ENCODE results near the gene DISC1.
"Not testable (repeated sequence)": the region's sequence is repeated elsewhere in the genome, so short reads cannot be mapped to it uniquely, and the experiment has no call there.

DNA sequence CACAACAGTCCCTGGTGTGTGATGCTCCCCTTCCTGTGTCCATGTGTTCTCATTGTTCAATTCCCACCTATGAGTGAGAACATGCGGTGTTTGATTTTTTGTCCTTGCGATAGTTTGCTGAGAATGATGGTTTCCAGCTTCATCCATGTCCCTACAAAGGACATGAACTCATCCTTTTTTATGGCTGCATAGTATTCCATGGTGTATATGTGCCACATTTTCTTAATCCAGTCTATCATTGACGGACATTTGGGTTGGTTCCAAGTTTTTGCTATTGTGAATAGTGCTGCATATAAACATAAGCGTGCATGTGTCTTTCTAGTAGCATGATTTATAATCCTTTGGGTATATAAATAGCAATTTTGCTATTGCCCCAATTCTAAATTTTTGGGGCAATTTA lies 19.6 kb downstream of the DISC1 start:
- TF ChIP-seq, protein P1, sequence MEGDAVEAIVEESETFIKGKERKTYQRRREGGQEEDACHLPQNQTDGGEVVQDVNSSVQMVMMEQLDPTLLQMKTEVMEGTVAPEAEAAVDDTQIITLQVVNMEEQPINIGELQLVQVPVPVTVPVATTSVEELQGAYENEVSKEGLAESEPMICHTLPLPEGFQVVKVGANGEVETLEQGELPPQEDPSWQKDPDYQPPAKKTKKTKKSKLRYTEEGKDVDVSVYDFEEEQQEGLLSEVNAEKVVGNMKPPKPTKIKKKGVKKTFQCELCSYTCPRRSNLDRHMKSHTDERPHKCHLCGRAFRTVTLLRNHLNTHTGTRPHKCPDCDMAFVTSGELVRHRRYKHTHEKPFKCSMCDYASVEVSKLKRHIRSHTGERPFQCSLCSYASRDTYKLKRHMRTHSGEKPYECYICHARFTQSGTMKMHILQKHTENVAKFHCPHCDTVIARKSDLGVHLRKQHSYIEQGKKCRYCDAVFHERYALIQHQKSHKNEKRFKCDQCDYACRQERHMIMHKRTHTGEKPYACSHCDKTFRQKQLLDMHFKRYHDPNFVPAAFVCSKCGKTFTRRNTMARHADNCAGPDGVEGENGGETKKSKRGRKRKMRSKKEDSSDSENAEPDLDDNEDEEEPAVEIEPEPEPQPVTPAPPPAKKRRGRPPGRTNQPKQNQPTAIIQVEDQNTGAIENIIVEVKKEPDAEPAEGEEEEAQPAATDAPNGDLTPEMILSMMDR (conservative IDR thresholded peaks at IDR 0.05), result not testable (repeated sequence)
- TF ChIP-seq ZFX (IDR thresholded peaks at IDR 0.05), result not testable (repeated sequence)
